ENCODE measurements around the gene THSD4.
"Not testable (repeated sequence)": the region's sequence is repeated elsewhere in the genome, so short reads cannot be mapped to it uniquely, and the experiment has no call there.

THSD4 gene

DNA sequence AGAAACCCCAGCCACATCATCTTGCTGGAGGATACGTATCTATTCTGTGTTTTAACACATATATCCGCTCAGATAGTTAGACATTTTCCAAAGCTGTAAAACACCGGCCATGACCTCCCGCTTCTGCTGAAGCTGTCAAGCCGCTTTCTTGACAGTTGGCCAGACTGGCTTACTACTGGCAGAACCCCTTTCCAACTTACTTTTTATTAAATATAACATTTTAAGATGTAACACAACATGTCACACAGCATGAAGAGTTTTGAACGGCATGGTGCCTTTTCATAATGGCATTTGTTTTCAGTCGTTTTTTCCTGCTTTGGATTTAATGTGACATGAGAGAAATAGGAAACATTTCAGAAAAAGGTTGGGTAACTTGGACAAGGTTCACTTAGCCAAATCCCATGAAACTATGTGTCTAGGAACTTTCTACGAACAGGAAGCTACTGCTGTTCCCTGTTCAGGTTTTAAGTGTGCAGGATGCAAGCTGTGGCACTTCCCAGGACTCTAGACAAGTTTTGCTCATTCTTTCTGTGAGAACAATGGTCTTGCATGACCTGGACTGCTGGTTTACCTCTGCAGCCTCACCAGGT, 281.4 kb downstream of the THSD4 start:
- DNase-seq, result no peak

DNA sequence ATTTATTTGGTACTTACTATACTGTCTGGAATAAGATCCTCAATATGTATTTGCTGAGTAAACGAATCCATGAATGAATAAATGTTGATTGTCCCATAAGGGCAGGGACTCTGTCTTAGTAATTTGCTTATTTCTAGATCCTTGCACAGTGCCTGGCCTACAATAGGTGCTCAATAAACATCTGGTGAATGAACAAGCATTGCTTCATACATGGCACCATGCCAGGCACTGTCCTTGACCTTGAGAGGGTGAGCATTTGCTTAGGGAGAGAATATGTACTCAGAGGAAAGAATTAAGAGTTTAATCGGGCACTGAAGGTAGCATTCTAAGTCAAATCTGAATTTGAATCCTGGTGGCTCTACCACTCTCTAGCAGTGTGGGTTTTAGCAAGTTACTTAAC, 282.1 kb downstream of the THSD4 start:
- no peak for DNase-seq

DNA sequence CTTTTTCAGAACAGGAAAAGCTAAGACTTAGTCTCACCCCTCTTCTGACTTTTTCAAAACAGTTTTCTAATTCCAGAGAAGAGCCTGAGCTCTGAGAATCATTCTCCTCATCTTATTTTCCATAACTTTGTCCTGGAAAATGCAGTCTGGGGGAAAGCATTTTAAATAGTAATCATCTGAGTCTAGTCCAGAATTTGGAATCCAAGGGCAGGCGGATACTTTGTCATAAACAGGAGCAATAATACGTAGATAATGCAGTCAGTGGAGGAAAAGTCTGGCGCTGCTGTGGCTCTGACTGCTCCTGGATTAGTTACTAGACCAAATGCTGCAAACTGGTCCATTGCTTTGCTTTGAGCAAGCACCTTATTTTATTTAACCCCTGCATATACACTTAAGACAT, 285.0 kb downstream of the THSD4 start:
- no peak for DNase-seq

DNA sequence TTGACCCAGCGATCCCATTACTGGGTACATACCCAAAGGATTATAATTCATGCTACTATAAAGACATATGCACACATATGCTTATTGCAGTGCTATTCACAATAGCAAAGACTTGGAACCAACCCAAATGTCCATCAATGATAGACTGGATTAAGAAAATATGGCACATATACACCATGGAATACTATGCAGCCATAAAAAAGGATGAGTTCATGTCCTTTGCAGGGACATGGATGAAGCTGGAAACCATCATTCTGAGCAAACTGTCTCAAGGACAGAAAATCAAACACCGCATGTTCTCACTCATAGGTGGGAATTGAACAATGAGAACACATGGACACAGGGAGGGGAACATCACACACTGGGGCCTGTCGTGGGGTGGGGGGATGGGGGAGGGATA, 286.5 kb downstream of the THSD4 start:
- not testable (repeated sequence) for DNase-seq

DNA sequence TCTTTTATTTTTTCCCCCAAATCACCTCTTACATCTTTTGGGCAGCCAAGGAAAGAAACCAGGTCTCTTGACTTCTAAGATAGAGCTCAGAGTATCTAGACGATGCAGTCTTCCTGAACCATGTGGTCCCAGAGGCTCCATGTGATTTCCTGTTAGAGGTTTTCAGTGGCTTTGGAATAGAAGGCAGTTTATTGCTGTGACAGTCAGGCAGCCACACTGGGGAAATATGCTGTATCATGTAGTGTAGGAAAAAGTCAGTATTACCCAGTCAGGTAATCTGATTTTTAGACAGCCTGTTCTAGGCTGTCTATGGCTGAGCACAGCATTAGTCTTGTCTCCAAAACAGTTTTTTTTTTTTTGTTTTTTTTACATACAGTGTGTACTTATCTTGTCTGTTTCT, 294.3 kb downstream of the THSD4 start:
- DNase-seq, result no peak

DNA sequence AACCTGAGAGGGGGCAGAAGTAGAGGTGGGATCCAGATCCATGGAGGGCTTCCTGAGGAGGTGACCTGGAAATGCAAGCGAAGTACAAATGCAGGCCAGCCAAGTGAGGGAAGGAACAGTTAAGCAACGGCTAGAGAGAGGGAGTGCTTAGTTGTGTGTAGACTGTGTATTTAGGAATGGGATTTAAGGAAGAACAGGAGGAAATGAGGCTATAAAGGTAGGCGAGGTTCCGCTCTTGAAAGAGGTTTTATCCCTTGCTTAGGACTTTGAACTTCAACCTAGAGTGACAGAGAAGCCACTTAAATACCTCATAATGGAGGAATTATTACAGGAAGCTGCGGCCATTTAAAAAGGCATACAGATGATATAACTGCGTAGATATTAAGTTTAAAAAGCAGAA, 295.1 kb downstream of the THSD4 start:
- no peak for DNase-seq

DNA sequence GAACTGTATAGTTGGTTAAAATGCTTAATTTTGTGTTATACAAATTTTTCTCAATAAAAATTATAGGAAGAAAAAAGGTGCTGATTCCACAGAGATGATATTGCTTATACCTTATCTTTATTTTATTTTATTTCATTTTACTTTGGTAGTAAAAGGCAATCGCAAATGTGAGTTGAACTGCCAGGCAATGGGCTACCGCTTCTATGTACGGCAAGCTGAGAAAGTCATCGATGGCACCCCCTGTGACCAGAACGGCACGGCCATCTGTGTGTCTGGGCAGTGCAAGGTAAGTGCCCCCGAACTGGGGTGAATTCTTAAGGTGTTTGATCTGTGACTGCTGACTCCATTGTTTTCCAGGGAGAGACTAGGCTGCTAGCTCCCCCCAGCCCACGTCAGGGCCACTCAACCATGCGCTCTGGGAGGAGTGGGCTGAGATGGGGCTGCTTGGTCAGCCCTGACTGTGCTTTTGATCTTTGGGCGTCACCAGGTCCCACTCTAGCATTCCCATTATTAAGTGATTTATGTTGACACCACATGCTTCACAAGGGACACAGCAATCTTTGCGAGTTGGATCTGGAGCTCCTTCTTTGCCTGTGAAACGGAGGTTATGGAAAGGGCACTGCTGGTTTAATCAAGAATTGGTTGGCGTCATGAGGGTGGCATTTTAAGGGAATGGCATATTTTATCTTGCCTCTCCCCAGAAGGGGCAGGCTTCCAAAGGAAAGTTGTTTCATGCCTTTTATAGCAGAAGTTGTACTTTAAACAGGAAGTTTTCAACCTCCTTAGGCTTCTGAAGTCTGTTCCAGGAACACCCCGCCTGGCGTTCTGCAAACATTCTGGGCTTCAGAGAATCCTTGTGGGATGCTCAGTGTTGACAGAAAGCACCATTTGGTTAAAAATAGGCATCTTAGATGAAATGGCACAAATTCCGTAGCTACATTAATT, 296.5 kb downstream of the THSD4 start:
- peak; percentile 8 for DNase-seq

DNA sequence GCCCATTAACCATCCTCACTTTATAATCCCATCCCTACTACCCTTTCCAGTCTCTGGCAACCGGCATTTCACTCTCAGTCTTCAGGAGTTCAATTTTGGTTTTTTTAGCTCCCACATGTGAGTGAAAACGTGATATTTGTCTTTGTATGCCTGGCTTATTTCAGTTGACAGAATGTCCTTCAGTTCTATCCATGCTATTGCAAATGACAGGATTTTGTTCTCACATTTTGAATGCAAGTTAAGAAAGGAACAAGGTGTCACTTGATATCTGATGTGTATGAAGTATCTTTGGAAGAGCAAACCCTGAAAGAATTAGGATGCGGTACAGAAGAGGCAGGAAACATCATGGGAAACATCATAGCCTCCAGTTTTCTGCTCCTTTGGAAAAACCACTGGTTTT, 298.1 kb downstream of the THSD4 start:
- no peak for DNase-seq

DNA sequence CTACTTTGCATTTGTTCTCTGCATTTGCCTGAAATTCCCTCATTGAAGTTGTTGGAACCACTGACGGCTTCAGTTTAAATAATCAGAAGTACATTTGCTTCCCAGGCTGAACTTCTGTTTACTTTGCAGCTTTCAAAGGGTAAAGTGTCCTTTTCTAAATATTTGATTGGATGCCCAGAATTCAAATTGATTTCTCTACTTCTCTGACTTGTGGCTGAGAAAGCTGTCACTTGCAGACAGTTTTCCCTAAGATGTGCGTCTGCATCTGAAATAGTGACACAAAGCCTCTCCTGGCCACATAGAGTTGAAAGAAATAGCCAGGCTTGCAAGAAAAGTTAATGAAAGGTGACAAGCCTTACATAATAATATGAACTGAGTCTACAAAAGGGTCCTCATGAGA, 299.6 kb downstream of the THSD4 start:
- DNase-seq, result no peak

DNA sequence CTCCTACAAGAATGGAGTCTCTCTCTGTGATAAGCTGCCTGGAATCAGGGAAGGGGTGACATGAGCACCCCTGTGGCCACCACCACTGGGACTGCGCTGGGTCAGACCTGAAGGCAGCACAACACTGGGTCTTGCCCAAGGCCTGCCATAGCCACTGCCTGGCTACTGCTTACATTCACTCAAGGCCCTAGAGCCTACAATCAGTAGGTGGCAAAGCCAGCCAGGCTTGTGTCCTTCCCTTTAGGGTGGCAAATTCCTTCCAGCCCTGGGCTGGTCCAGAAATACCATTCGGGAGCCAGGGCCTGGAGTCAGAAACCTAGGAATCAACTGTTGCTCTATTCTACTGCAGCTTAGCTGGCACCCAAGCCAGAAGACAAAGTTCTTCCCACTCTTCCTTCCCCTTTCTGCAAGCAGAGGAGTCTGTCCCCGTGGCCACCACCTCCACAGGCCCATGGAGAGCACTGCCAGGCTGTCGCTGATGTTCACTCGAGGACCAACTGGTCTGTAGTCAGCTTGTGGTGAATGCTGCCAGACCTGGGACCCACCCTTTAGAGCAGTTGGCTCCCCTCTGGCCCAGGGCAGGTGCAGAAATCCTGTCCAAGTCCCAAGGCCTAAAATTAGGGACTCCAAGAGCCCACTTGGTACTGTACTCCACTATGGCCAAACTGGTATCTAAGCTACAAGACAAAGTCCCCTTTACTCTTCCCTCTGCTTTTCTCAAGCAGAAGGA, 307.4 kb downstream of the THSD4 start:
- no peak for DNase-seq

DNA sequence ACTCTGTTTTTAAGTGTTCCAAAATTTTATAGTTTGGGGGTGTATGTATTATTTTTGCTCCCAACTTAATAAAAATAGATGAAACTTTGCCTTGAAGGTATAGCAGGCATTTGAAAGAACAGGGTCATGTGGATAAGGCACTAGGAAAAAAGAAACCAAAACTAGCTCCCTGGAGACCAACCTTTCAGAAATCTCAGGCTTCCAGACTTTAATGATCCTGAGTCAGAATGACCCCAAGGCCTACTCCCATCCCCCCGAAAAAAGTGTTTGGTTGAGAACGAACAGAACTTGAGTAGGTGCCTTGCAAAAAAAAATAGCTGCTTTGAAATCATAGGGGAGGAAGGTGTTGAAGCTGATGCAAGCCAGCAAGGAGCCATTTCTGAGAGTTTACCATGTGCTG, 309.5 kb downstream of the THSD4 start:
- DNase-seq, result no peak

DNA sequence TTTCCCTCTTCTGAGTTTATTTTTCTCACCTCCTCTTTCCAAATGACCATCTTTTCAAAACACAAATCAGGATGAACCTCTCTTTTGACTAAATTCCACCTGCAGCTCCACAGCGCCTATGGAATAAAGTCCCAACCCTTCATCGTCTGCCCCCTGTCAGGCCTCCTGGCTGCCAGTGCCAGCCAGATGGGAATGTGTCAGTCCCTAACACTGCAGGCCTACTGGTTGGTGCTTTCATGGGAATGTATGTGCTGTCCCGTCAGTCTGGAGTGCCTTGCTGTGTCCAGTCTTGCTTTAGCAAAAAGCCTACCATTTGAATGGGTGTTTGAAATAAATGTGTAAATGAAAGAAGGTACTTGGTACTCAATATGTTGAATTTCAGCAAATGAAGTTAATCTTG, 310.1 kb downstream of the THSD4 start:
- no peak for DNase-seq

DNA sequence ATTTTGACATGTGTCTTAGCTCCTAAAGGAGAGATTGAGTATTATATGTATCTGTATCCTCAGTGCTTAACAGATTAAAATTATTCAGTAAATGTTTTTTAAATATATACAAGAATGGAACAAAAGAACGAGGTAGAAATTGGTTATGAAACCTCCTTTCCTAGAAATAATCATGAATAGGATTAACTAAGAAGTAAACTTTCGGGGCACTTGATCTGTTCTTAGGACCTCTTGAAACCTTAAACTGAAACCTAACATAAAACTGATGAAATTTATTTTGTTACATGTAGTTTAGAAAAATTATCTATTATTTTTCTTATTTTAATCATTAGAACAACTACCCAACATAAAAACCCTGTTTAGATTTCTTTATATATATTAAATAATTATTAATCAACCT, 311.5 kb downstream of the THSD4 start:
- DNase-seq, result no peak

DNA sequence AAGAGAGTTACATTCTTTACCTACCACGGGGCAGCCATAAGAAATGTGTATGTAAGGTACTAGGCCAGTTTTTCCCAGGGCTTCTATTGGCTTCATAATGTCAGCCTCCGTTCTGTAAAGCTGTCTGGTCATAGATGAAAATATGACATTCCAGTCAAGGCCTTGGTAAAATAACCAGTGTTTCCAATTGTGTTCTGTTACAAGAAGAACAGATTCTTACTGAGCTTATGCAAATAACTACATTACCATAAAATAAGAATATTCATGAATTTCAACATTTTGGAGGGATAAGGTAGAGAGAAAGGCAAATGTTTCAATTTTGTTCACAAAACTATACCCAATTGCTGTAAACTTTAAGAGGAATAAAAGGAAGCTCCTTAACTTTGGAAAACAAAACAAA, 315.5 kb downstream of the THSD4 start:
- no peak for DNase-seq

DNA sequence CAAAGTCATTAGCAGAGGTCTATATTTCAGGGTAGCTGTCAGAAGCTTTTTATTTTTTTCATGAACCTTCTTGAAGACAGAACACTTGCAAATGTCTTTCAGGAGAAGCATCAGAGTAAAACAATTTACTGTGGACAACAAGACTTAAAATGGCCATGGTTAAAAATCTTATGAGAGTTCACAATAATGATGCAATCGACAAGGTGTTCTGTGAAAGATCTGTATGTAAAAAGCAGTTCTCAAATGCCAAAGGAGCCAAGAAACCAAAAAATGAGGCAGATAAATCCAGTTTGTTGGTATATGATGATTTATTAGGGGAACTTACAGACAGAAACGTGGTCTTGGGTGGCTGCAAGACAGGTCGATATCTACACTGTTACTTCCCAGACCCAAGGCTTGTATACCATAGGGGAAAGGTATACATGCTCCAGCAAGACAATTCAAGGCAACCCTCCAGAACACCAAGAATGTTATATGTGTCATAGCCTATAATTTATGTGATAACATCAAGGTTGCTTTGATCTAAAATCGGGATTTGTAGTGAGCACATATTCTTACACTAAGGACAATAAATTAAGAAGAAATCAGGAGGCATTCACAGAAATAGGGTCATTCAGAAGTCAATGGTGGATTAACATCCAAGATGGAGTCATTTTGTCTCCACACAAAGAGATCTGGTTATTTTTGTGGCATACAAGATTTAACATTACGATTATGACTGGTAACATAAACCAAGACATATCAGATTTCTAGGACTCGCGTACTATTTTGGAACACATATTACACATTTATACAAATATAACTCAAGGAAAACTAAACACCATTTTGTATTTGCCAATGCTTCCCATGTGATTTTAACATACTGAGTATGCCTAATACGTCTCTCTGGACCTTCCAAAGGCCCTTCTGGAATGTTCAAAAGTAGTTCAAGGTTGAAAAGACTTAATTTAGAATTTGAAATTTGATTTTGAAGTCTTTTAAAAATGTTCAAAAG, 316.4 kb downstream of the THSD4 start:
- no peak for DNase-seq

DNA sequence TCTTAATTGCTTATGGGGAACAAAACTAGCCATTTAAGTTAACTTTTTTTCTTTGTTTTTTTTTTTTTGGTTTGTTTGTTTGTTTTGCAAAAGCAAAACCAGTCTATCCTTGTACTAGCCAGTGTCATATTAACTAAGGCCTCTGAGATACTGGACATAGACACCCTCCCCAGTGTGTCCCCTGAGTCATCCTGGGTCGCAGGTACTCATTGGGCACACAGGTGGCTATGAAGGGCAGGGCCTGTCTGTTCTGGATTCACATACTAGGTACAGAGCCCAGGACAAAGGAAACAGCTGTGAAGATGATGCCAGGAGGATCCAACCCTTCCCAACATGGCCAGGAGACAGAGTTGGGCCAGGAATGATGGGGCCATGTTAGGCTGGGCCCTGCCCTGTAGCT, 318.1 kb downstream of the THSD4 start:
- DNase-seq, result no peak

DNA sequence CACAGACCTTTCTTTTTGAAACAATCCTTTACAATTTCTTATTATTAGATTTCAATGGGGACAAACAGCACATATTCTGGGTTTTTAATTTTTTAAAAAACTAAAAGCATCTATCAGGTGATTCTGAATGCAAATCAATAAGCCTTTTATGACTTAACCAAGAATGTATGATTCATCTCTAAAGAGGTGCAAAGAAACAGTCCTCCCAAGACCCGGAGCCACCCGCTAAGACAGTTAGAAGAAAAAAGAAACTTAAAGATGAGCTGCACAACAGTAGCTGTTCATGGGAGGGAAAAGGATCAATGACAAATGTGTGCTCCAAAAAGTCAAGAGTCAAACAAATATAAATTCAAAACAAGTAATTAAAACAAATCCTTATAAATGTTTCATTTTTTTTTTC, 319.5 kb downstream of the THSD4 start:
- DNase-seq, result peak; percentile 27

DNA sequence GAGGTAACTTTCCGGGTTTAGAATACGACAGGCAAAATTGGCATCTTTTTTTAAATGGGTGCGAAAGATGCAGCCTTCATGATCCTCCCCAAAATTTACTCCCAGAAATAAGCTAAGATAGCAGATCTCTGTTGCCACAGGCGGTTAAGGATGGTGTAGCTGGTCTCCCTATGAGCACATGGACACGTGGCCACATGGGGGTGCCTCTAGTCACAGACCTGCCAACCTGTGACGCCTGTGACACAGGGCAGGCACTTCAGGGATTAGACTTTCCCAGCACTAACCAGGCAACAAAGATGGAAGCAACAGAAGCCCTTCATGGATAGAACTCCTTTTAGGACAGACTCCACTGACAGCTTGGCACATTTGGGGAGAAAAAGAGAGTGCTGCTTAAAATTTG, 320.3 kb downstream of the THSD4 start:
- no peak for DNase-seq

DNA sequence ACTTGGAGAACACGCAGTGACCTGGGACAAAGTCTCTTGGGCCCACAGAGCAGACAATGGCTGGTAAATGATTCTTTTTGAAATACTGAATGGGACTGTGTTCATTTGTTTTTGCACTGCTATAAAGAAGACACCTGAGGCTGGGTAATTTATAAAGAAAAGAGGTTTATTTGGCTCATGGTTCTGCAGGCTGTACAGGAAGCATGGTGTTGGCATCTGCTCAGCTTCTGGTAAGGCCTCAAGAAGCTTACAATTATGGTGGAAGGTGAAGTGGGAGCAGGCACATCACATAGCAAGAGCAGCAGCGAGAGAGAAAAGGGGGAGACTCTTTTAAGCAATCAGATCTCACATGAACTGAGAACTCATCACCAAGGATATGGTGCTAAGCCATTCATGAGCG, 321.6 kb downstream of the THSD4 start:
- DNase-seq, result no peak

DNA sequence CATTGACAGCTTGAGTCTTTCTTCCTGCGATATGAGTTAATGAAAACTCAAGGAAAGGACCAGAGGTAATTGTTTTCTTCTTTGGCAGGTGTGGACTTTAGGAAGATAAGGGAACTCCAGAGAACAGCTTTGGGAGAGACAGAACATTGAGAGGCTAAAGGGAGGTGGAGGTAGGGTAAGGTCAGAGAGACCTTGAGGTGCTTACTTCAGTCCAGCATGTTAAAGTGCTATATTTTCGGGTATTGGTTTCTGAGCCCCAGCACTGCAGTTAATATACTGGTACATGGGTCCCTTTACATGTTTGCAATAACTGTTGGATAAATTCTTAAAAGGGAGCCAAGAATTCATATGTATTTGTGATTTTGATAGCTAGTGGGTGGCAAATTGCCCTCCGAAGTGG, 322.1 kb downstream of the THSD4 start:
- no peak for DNase-seq

DNA sequence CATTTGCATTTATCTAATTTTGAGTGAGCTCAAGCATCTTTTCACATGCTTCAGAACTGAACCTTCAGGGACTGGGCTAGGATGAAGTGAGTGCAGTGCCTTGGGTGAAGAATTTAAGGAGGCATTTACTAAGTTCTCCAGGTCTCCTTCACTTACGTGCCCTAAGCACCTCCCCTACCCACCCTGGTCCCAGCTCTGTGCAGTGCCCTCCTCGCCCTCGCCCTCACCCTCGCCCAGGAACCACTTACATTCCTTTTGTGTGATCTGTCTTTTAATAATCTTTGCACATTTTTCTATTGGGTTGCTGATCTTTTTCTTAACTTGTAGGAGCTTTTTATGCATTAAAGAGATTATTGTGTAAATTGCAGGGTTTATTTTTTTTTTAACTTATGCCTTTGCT, 322.6 kb downstream of the THSD4 start:
- peak; percentile 58 for DNase-seq

DNA sequence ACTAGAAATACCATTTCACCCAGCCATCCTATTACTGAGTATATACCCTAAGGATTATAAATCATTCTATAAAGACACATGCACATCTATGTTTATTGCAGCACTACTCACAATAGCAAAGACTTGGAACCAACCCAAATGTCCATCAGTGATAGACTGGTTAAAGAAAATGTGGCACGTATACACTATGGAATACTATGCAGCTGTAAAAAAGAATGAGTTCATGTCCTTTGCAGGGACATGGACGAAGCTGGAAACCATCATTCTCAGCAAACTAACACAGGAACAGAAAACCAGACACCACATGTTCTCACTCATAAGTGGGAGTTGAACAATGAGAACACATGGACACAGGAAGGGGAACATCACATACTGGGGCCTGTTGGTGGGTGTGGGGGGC, 324.2 kb downstream of the THSD4 start:
- not testable (repeated sequence) for DNase-seq

All from EL (cell line).